ENCODE data around the gene ATP7B.

The ATP7B gene

DNA sequence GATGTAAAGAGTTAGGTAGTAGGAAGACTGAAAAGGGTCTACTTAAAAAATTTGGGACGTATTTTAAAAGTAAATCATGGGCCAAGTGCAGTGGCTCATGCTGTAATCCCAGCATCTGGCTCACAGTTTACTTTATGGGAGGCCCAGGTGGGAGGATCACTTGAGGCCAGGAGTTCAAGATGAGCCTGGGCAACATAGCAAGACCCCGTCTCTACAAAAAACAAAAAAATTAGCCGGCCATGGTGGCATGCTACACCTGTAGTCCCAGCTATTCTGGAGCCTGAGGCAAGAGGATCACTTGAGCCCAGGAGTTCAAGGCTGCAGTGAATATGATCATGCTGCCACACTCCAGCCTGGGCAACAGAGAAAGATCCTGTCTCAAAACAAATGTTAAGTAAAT, 36.2 kb upstream of the ATP7B start:
- no peaks in the 10 kb centered on the region for H3K36me3 ChIP-seq (replicated peaks in 1 of 2; ENCODE audit: control insufficient read depth in 2 of 2, insufficient read depth in 2 of 2, low read length in 2 of 2)
- H3K79me1 ChIP-seq (ENCODE audit: low read depth, low read length): no peaks in the 10 kb centered on the region
- no peak overlapping the region for H3K23ac ChIP-seq (ENCODE audit: low read depth, low read length, poor library complexity)
- WGBS, 2 donors (ENCODE audit: extremely low coverage in 2 of 2, insufficient read length in 2 of 2, insufficient replicate concordance in 1 of 2): no CpG with 5 or more reads among the region's 3 CpGs
- no peak overlapping the region for H4K91ac ChIP-seq (ENCODE audit: low read depth, low read length, poor library complexity)
- no peak overlapping the region for H2AFZ ChIP-seq (ENCODE audit: low read length)
- no peak overlapping the region for H3K4me3 ChIP-seq (ENCODE audit: low read length in 2 of 2)
- no peak overlapping the region for H2BK12ac ChIP-seq (ENCODE audit: low read length)
- H3K14ac ChIP-seq (ENCODE audit: low read length): no peak overlapping the region
- no peak overlapping the region for H2AK5ac ChIP-seq (ENCODE audit: low read depth, low read length)
- H3K18ac ChIP-seq (ENCODE audit: low read length): no peak overlapping the region
- H3K27me3 ChIP-seq (ENCODE audit: control insufficient read depth in 3 of 3, insufficient read depth in 3 of 3, low read depth in 1 of 3, low read length in 3 of 3): no peaks in the 10 kb centered on the region
- H2BK120ac ChIP-seq (ENCODE audit: low read depth, low read length): no peak overlapping the region
- H3K27ac ChIP-seq (replicated peaks; ENCODE audit: low read length): no peak overlapping the region
- no peak overlapping the region for H3K4ac ChIP-seq (ENCODE audit: low read length)
- H3K4me1 ChIP-seq (ENCODE audit: control insufficient read depth in 2 of 2, insufficient read depth in 1 of 2, low read depth in 1 of 2, low read length in 2 of 2): peaks cover 0 to 2% of the 10 kb centered on the region in 2 donors
- H4K8ac ChIP-seq (ENCODE audit: low read depth, low read length): no peak overlapping the region
- no peak overlapping the region for H3K9ac ChIP-seq (ENCODE audit: low read depth, low read length, poor library complexity)
- no peak overlapping the region for H2BK5ac ChIP-seq (ENCODE audit: low read length)
- H3K9me3 ChIP-seq (replicated peaks in 1 of 2; ENCODE audit: control insufficient read depth in 2 of 2, insufficient read depth in 1 of 2, low read depth in 1 of 2, low read length in 2 of 2): no peaks in the 10 kb centered on the region
- no peak overlapping the region for H2BK15ac ChIP-seq (ENCODE audit: low read length)
- no peak overlapping the region for H3K4me2 ChIP-seq (ENCODE audit: insufficient read depth, low read length, poor library complexity, severe bottlenecking)
- DNase-seq (ENCODE audit: low spot score): no peak

DNA sequence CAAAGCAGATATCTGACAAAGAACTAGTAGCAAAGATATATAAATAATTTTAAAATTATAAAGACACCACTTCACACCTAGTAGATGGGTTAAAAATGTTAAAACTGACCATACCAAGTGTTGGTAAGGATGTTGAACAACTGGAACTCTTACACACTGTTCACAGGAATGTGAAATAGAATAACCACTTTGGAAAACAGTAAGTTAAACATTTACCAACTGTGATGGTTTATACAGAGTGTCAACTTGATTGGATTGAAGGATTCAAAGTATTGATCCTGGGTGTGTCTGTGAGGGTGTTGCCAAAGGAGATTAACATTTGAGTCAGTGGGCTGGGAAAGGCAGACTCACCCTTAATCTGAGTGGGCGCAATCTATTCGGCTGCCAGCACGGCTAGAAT, 32.4 kb upstream of the ATP7B start:
- no CpG with 5 or more reads among the region's 3 CpGs for WGBS, 2 donors (ENCODE audit: extremely low coverage in 2 of 2, insufficient read length in 2 of 2, insufficient replicate concordance in 1 of 2)
- H3K36me3 ChIP-seq (replicated peaks in 1 of 2; ENCODE audit: control insufficient read depth in 2 of 2, insufficient read depth in 2 of 2, low read length in 2 of 2): no peaks in the 10 kb centered on the region
- no peaks in the 10 kb centered on the region for H3K79me1 ChIP-seq (ENCODE audit: low read depth, low read length)
- no peak overlapping the region for H3K9ac ChIP-seq (ENCODE audit: low read depth, low read length, poor library complexity)
- H3K4ac ChIP-seq (ENCODE audit: low read length): no peak overlapping the region
- H3K27me3 ChIP-seq (ENCODE audit: control insufficient read depth in 3 of 3, insufficient read depth in 3 of 3, low read depth in 1 of 3, low read length in 3 of 3): no peaks in the 10 kb centered on the region
- no peak overlapping the region for H3K14ac ChIP-seq (ENCODE audit: low read length)
- H2BK5ac ChIP-seq (ENCODE audit: low read length): no peak overlapping the region
- no peak overlapping the region for H2BK12ac ChIP-seq (ENCODE audit: low read length)
- no peak overlapping the region for H3K4me3 ChIP-seq (ENCODE audit: low read length in 2 of 2)
- no peak overlapping the region for H2AFZ ChIP-seq (ENCODE audit: low read length)
- no peaks in the 10 kb centered on the region for H3K9me3 ChIP-seq (replicated peaks in 1 of 2; ENCODE audit: control insufficient read depth in 2 of 2, insufficient read depth in 1 of 2, low read depth in 1 of 2, low read length in 2 of 2)
- H2BK15ac ChIP-seq (ENCODE audit: low read length): no peak overlapping the region
- no peak overlapping the region for H2BK120ac ChIP-seq (ENCODE audit: low read depth, low read length)
- no peak overlapping the region for H2AK5ac ChIP-seq (ENCODE audit: low read depth, low read length)
- H3K18ac ChIP-seq (ENCODE audit: low read length): no peak overlapping the region
- no peaks in the 10 kb centered on the region for H3K4me1 ChIP-seq (ENCODE audit: control insufficient read depth in 2 of 2, insufficient read depth in 1 of 2, low read depth in 1 of 2, low read length in 2 of 2)
- no peak overlapping the region for H3K23ac ChIP-seq (ENCODE audit: low read depth, low read length, poor library complexity)
- H3K27ac ChIP-seq (replicated peaks; ENCODE audit: low read length): no peak overlapping the region
- no peak overlapping the region for H3K4me2 ChIP-seq (ENCODE audit: insufficient read depth, low read length, poor library complexity, severe bottlenecking)
- no peak overlapping the region for H4K91ac ChIP-seq (ENCODE audit: low read depth, low read length, poor library complexity)
- no peak for DNase-seq (ENCODE audit: low spot score)
- H4K8ac ChIP-seq (ENCODE audit: low read depth, low read length): no peak overlapping the region

DNA sequence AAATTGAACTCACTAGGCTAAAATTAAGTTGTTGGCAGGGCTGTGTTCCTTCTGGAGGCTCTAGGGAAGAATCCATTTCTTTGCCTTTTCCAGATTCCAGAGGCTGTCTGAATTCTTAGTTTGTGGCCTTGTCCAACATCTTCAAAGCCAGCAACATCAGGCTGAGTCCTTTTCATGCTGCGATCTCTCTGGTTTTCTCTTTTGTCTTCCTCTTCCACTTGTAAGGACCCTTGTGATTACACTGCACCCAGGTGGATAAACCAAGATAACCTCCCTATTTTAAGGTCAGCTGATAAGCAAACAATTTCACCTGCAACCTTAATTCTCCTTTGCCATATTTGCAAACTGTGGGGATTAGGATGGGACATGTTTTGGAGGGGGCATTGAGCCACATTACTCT, 24.8 kb upstream of the ATP7B start:
- no peak overlapping the region for H2AK5ac ChIP-seq (ENCODE audit: low read depth, low read length)
- WGBS, 2 donors (ENCODE audit: extremely low coverage in 2 of 2, insufficient read length in 2 of 2, insufficient replicate concordance in 1 of 2): no CpG with 5 or more reads among the region's 1 CpG

DNA sequence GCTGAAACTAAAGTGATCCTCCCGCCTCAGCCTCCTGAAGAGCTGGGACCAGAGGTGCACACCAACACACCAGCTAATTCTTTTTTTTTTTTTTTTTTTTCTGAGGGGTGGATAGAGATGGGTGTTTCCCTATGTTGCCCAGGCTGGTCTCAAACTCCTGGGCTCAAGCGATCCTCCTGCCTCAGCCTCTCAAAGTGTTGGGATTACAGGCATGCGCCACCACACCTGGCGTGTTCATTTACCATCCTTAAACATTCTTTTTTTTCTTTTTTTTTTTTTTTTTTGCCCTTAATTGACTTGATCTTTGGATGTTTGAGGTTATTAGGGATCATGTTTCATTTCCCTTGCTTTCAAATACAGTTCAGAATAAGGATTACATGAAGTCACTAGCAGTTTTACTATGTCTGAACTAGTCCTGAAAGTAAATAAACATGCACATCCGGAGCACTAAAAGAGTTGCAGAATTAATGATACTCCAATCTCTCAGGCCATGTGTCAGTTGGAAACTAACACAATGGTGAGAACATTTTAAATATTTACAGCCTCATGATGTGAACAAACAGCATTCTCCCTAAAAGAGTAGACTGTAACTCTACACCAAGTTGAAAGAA, 23.5 kb upstream of the ATP7B start:
- Histone ChIP-seq H3K79me1 (ENCODE audit: low read depth, low read length) (no peaks in the 10 kb centered on the region), H3K4me1 (ENCODE audit: control insufficient read depth in 2 of 2, insufficient read depth in 1 of 2, low read depth in 1 of 2, low read length in 2 of 2) (no peaks in the 10 kb centered on the region), H3K9ac (ENCODE audit: low read depth, low read length, poor library complexity) (no peak overlapping the region), H3K4me2 (ENCODE audit: insufficient read depth, low read length, poor library complexity, severe bottlenecking) (no peak overlapping the region), H3K36me3 (replicated peaks in 1 of 2; ENCODE audit: control insufficient read depth in 2 of 2, insufficient read depth in 2 of 2, low read length in 2 of 2) (peaks cover 0 to 7% of the 10 kb centered on the region in 2 donors), H3K4me3 (ENCODE audit: low read length in 2 of 2) (no peak overlapping the region), H4K8ac (ENCODE audit: low read depth, low read length) (no peak overlapping the region), H3K23ac (ENCODE audit: low read depth, low read length, poor library complexity) (no peak overlapping the region), H3K9me3 (replicated peaks in 1 of 2; ENCODE audit: control insufficient read depth in 2 of 2, insufficient read depth in 1 of 2, low read depth in 1 of 2, low read length in 2 of 2) (peaks cover 6 to 7% of the 10 kb centered on the region in 2 donors), H3K14ac (ENCODE audit: low read length) (no peak overlapping the region), H2BK12ac (ENCODE audit: low read length) (no peak overlapping the region), H4K91ac (ENCODE audit: low read depth, low read length, poor library complexity) (no peak overlapping the region), H2AK5ac (ENCODE audit: low read depth, low read length) (no peak overlapping the region), H2AFZ (ENCODE audit: low read length) (no peak overlapping the region), H2BK120ac (ENCODE audit: low read depth, low read length) (no peak overlapping the region), H3K27ac (replicated peaks; ENCODE audit: low read length) (no peak overlapping the region), H2BK5ac (ENCODE audit: low read length) (no peak overlapping the region), H2BK15ac (ENCODE audit: low read length) (no peak overlapping the region), H3K18ac (ENCODE audit: low read length) (no peak overlapping the region), H3K27me3 (ENCODE audit: control insufficient read depth in 3 of 3, insufficient read depth in 3 of 3, low read depth in 1 of 3, low read length in 3 of 3) (no peaks in the 10 kb centered on the region), H3K4ac (ENCODE audit: low read length) (no peak overlapping the region)
- DNase-seq (ENCODE audit: low spot score): no peak
- WGBS, 2 donors (ENCODE audit: extremely low coverage in 2 of 2, insufficient read length in 2 of 2, insufficient replicate concordance in 1 of 2): no CpG with 5 or more reads among the region's 5 CpGs

More for the DNA sequence above, 24.8 kb upstream of the ATP7B start:
- Histone ChIP-seq H3K4ac (ENCODE audit: low read length) (no peak overlapping the region), H3K4me1 (ENCODE audit: control insufficient read depth in 2 of 2, insufficient read depth in 1 of 2, low read depth in 1 of 2, low read length in 2 of 2) (no peaks in the 10 kb centered on the region), H2BK12ac (ENCODE audit: low read length) (no peak overlapping the region), H3K9me3 (replicated peaks in 1 of 2; ENCODE audit: control insufficient read depth in 2 of 2, insufficient read depth in 1 of 2, low read depth in 1 of 2, low read length in 2 of 2) (peaks cover 0 to 4% of the 10 kb centered on the region in 2 donors), H3K79me1 (ENCODE audit: low read depth, low read length) (no peaks in the 10 kb centered on the region), H3K27me3 (ENCODE audit: control insufficient read depth in 3 of 3, insufficient read depth in 3 of 3, low read depth in 1 of 3, low read length in 3 of 3) (no peaks in the 10 kb centered on the region), H3K18ac (ENCODE audit: low read length) (no peak overlapping the region), H2AFZ (ENCODE audit: low read length) (no peak overlapping the region), H2BK120ac (ENCODE audit: low read depth, low read length) (no peak overlapping the region), H3K36me3 (replicated peaks in 1 of 2; ENCODE audit: control insufficient read depth in 2 of 2, insufficient read depth in 2 of 2, low read length in 2 of 2) (peaks cover 0 to 2% of the 10 kb centered on the region in 2 donors), H4K8ac (ENCODE audit: low read depth, low read length) (no peak overlapping the region), H3K9ac (ENCODE audit: low read depth, low read length, poor library complexity) (no peak overlapping the region), H3K4me2 (ENCODE audit: insufficient read depth, low read length, poor library complexity, severe bottlenecking) (no peak overlapping the region), H3K27ac (replicated peaks; ENCODE audit: low read length) (no peak overlapping the region), H2BK5ac (ENCODE audit: low read length) (no peak overlapping the region), H4K91ac (ENCODE audit: low read depth, low read length, poor library complexity) (no peak overlapping the region), H3K14ac (ENCODE audit: low read length) (no peak overlapping the region), H3K23ac (ENCODE audit: low read depth, low read length, poor library complexity) (no peak overlapping the region), H2BK15ac (ENCODE audit: low read length) (no peak overlapping the region), H3K4me3 (ENCODE audit: low read length in 2 of 2) (no peak overlapping the region)
- DNase-seq (ENCODE audit: low spot score): no peak

All from neuronal stem cell (in vitro differentiated cells).